NCI-H2227 treated with DMSO at 0.1 percent for 48 hours (cell line): ENCODE data around the gene NALCN.
"Not testable (repeated sequence)": the region's sequence is repeated elsewhere in the genome, so short reads cannot be mapped to it uniquely, and the experiment has no call there.

Experiments used
- DNase-seq: peaks from one replicate; lab custom pipeline; 2025; lab: John Stamatoyannopoulos, UW

Gene NALCN

DNA sequence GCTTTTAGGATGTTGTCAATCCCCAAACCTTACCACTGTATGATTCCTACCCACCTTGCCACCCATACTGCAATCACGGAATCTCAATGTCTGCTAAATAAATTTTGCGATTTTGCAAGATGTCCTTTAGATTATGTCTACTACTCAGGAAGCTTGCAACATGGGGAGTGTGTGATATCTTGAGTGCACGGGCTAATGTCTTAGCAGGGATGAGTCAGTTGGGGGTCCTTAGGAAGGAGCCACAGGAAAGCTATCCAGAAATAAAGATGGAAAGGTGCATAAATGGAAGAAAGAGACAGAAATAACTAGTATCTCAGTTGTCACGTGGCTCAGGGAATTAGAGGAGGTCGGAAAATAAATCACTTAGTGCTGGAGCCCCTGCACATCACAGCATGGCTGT lies 77.1 kb downstream of the NALCN start:
- DNase-seq = no peak

DNA sequence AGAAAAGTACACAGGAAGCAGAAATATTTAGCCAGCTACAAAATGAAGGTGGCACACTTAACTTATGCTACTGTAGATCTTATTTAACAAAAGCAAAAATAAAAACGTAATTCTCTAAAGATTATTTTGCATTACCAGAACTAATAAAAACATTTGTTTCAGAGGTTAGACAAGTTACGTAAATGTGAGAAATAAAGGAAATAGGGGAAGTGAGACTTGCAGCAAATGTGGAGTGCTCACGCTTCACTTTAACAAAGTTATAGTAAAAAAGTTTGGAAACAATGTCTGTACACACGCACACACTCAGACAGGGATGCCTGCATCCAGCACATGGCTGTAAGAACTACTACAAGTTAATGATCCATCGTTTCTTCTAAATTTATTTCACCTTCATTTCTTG lies 83.7 kb downstream of the NALCN start:
- no peak for DNase-seq

DNA sequence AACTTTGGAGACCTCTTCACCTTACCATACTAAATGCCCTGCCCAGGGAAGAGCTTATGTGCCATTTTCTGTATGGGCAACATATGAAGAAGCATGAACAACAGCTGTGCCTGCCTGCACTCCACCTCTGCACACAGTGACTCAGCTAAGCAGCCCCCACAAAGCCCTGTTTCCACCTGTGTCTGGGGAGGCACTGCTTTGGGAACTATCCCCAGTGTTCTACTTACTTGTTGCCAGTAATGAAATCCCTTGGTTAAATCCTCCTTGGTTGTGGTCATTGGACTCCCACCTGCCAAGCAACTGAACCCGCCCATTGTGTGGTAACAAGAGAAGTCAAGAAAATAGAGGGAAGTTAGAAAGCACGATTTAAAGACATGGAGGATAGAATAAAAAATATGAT lies 84.6 kb downstream of the NALCN start:
- DNase-seq = no peak

DNA sequence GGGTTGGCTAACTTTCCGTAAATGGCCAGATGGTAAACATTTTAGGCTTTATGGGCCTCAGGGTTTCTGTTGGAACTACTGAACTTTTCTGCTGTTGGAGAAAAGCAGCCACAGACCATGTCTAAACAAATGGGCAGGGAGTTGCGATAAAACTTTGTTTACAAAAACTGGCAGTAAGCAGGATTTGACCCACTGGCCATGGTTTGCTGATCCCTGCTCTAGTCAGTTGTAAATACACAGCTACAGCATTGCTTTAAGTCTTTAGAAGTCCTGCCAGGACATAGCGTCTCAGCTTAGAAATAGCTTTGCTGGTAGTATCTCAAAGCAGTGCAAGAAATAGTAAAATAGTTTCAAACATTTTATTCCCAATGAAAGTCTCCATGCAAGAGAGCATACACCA lies 88.4 kb downstream of the NALCN start:
- no peak for DNase-seq

DNA sequence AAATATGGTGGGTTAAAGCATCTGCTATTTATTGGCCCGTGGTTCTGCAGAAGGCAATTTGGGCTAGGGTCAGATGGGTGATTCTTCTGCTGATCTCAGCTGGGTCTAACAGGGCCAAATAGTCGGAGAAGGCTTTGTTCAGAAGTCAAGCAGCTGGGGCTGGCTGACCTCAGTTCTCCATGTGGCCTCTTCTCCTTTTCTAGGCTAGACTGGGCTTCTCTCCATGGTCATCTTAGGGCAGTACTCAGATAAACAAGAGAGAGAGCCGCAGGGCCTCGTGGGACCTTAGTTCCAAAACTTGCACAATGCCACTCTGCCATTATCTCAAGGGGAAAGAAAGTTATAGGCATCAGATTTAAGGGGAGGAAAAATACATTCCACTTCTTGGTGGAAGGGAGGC lies 89.6 kb downstream of the NALCN start:
- DNase-seq = no peak

DNA sequence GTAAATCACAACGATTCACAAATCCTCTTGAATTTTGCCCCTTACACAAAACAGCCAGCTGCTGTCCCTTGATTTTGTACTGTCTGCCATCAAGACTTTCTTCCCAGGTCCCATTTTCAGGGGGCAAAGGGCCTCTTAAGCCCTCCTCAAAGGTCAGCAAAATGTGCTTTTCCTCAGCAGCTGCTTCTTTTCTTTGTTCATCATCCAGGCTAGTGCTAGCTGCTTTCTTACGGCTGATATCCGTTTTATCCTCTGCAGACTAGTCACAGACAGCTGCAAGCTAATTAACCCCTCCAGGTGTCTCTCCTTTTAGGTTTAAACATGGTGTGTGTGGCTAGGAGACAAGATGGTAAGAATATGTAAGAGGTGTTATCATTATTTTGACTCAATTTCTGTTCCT lies 90.9 kb downstream of the NALCN start:
- peak; percentile 53 for DNase-seq

DNA sequence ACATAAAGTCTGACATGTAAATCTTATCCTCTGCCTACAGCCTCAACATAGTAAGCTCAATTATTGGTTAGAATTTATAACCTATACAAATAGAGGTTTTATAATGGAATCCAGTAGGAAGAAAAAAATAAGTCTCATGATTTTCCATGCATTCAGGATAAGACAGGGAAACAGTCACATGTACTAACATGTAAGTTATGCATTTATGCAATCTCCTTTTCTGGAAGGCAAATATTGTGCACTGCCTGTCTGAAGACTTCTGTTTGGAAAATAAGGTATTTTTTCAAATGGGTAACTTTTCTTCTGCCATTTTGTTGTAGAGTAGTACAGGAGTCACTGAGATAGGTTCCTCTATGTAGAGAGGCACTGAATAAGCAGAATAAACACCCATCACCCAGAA lies 92.7 kb downstream of the NALCN start:
- DNase-seq = no peak

DNA sequence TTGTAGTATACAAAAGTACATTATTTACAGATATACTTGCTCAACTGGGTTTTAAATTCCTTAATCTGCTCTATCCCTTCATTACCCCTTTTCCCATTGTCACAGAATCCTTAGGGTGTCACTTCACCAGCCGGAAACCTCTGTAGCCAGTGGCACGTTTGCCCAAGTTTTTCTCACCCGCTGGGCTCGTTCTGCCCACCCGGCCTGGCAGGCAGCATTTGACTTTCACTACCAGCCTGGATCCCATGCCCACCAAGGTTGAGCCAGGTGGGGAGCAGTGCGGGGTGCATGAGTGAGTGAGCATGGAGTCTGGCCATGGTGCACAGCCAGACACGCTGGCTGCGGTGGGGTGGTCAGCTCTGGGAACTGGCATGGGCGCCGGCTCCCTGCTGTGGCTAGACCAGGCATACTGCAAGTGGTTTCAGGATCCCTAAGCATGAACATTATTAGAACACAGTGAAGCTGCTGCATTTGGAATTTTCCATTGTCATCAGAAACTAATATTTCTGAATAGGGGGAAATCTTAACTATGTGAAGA lies 98.3 kb downstream of the NALCN start:
- no peak for DNase-seq

DNA sequence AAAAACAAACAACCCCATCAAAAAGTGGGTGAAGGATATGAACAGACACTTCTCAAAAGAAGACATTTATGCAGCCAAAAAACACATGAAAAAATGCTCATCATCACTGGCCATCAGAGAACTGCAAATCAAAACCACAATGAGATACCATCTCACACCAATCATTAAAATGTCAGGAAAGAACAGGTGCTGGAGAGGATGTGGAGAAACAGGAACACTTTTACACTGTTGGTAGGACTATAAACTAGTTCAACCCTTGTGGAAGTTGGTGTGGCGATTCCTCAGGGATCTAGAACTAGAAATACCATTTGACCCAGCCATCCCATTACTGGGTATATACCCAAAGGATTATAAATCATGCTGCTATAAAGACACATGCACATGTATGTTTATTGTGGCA lies 102.8 kb downstream of the NALCN start:
- DNase-seq = not testable (repeated sequence)

DNA sequence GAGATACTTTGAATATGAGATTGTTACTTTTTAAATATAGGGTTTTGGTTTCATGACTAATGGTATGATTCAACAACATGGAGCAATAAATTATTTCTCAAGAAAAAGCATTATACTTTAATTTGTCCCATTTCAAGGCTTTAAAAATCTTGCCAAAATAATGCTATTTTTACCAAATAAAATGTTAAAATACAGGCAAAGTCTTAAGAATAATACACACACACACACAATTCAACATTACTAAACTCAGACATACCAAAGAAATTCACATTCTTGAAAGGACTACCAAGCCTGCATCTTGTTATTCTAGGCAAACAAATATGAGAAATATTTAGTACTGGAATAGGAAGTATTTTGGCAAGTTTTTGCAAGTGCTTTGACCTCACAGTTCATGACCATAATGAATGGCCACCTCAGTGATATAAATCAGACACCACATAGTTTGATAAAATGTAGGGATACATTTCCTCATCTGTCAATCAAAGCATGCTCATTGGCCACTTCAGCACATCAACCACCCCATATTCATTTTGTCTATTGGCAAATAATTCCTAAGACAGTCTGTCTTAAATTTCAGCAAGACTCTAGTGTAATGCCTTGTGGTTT lies 107.2 kb downstream of the NALCN start:
- DNase-seq = no peak

DNA sequence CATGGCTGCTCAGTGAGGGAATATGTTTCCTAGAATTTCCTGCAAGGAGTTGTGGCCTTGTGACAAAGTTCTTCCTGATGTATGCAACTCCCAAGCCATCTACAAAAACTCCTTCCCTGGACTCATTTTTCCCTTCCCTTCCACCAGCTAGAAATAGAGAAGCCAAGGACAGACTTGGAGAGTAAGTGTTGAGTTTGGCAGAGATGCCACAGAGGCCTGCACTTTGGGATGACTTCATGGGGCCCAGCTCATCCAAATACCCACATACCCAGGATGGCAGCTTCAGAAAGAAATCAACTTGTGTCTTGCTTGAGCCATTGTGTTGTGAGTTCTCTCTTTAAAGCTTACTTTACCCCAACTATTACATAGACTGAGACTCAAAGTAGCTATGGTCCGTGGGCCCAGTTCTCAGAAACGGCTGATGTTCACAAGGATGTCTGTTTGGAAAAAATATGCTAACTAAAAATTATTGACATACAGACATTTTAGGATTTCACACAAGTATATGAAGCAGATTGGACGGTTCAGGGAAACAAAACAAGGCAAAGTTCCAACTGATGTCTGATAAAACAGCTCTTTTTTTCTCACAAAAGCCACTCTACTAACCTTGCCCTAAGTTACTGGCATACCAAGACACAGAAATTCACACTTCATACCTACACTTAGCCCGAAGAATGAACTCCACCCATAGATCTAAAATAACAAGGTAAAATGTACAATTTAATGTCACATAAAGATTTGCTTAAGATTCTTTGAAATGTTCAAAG lies 107.9 kb downstream of the NALCN start:
- DNase-seq = no peak

DNA sequence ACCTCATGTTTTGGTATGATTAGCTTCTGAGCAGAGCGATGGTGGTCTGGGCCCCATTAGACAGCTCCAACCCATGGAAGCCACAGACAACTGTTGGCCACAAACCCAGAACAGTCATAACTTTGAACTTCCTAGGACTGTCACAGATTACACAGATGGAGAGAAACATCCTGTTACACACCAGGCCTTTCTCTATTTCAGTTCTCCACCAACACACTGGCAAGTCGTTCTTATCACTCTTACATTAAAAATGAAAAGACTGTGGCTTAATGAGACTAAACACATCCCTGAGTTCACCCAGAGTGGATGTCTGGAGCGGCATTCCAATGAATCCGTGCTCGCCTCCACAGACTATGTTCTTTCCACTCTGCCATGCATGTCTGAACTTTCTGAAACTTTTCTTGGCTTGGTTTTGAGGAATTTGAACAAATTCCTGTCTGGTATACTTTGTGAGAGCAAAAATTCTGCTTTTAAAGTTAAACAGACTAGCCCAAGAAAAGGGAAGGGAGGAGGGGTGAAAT lies 109.1 kb downstream of the NALCN start:
- no peak for DNase-seq

DNA sequence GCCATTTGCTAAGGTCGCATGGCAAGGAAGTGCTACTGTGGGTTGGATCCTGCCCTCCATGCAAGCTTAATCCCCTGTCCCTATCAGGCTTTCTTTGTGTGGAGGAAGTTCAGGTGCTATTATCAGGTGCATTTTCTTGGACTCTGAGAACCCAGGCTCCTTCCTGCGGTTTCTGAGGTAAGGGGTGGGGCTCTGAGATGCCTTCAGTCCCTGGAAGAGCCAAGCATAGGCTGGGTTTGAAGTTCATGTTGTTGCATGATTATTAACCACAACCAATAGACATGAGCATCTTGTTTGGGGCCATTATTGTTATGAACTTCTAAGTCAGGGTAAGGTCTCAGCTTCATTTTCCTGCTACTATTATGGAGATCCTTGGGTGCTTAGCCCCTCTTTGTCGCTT lies 109.5 kb downstream of the NALCN start:
- no peak for DNase-seq

DNA sequence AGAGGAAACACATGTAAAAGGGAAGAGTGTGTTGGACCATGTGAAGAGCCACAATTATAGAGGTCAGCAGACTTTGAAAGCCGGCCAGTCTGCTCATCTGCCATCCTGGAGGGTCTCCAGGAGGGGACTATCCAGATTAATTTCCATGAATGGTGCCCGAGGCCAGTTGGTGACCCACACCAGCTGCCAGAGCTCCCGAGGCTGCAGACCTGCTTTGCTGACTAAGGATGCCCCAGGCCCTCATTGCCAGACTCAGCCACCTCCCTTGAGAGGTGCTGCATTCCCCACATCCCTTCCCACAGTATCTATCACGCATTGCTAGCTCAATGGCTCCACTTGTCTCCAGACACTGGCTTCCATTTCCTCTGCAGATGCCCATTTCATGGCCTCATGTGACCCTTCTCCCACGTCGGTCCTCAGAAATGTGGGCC lies 110.3 kb downstream of the NALCN start:
- DNase-seq = no peak

DNA sequence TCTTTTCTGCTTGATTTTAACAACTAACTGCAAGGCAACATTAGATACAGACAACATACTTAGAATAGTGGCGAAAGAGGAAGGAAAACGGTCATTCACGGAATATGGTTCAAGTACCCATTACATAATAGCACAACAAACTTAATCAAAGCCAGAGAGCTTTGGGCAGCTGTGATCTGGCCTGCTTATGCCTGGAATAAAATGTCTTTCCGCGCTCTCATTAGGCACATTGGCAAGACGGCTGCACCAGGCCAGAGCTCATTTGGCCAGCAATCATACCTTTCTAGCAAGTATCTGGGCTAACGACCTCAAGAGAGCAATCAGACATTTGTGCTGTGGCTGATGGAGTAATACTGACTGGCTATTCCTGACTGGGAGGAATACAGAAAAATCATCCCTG lies 112.8 kb downstream of the NALCN start:
- DNase-seq = no peak

DNA sequence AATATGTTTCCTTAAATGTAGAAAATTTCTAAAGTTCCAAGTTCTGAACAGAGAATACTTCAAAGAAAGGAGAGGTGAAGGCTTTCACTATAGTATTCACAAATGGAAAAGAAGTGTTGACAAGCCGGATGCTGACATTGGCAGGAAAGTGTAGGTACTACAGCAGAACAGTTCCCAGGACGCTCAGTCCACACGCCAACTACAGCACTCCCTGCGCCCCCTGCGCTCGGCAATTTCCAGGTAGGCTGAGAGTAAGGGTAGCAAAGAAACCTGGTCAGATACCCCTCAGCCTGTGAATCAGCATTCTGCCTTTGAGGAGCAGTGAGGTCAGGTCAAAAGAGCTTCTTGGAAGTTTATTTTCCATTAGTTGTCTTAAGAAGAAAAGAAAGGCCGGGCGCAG lies 115.3 kb downstream of the NALCN start:
- no peak for DNase-seq

DNA sequence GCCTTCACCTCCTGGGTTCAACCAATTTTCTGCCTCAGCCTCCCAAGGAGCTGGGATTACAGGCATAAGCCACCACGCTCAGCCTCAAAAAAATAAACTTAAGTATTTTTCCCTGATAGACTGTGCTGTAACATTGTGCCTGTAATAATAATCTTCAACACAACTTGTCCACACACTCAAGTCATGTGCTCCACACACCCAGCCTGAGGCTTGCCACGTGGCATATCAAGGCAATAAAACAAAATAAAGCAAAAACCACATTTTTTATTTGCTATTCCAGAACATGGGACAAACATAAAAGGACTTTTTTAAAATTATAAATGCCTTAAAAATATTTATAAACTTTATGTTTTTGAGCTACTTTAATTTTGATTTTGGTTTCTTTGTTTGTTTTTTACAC lies 115.8 kb downstream of the NALCN start:
- no peak for DNase-seq

DNA sequence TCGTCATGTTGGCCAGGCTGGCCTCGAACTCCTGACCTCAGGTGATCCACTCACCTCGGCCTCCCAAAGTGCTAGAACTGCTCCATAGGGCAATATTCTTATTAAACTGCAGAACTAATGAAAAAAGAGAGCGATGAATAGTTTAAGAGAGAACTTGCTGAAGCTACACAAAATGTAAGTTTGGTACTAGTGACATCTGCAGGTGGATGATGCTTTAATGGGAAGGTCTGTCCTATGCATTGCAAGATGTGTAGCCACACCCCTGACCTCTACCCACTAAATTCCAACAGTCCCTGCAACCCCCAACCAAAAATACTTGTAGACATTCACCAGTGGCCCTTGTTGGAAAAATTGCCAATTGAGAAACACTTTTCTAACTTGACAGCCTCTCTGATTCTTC lies 117.8 kb downstream of the NALCN start:
- no peak for DNase-seq

DNA sequence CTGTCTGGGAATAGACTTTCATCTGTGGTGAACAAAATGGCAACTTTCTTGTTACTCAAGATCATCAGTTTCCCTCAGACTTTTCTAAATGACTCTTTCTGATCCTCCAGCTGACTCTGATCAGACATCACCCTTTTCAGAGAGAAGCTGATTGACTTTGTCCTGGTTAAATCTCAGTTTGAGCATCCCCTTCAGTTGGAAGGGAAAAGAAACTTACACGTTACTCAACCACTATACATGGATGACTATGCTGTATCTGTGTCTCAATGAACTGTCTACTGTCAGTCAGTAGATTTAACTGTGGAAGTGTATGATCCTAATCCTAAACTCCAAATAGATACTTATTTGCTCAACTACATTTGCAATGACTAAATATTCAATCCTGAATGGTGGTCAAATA lies 118.5 kb downstream of the NALCN start:
- DNase-seq = no peak

DNA sequence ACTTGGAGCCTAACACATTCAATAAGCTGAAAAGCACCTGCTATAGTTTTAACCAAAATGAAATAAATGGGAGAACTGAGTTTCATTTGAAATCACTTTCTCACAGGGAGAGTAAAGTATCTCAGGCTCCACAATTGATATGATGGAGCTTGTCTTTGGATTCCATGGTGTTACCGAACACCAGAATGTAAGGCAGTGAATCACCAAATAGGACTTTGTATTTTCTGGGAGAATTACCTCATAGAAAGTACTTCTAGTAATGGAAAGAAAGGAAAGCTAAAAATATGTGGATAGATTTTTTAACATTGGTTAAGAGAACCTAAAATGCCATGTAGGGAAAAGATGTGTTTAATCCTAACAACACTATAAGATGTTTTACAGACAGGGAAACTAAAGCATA lies 123.6 kb downstream of the NALCN start:
- DNase-seq = no peak

DNA sequence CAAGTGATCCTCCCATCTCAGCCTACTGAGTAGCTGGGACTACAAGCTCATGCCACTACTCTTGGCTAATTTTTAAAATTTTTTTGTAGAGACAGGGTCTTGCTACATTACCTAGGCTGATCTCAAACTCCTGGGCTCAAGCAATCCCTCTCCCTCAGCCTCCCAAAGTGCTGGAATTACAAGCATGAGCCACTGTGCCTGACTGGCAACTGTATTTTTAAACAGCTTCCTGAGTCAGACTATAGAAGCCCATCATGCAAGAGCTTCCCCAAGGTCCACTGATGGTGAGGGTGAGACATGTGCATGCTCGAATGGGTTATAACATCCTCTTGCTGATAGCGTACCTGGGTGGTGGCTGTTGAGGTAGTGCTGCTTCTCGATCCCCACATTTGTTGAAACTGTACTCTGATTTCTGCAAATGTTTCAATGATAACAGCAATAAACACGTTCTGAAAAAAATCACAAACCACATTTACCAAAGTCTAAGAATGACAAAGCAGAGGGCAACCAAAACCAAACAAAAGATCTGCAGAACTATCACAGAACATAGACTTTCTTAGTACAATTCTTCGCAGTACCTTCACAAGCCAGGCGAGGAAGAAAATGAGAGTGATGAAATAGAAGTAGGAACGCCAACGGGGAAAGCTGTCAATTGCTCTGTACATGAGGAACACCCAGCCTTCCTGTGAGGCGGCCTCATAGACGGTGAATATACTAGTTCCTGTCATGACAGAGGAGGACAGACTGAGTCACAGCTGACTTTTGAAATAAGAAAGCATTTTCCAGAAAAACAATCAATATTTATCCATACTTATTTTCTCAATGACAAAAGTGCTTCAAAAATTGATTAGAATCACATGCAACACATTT lies 124.4 kb downstream of the NALCN start:
- DNase-seq = no peak

DNA sequence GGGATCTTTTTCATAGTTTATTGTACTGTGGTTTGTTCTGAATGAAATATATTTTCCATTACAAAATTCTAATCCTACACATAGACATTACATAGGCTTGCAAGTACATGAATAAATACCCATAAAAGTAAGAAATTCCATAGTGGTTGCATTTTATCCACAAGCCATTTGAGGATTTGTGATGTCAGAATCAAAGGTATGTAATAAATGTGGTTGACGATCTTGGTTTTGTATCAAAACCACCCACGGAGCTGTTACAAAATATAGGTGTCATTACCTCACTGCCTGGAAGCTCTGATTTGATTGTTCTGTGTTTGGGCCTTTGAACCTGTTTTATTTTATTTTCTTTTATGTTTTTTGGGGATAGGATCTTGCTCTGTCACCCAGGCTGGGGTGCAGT lies 125.1 kb downstream of the NALCN start:
- DNase-seq = no peak

DNA sequence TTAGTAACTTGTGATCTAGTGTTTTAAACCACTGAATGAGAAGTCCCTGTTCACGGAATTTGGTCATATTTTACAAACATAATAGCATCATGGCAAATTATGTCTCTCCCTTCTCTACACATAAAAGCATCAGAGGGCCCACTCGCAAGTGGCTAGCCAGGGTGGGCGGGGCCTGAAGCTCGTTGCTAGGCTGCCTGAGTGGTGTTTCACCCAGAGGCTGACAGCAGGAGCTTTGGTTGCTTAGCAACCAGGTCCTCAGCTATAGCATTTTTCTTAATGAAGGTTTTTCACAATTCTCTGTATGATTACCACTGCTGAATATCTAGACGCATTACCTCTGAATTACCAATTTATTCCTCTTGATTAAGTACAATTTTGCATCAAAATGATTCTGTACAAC lies 126.5 kb downstream of the NALCN start:
- peak; percentile 63 for DNase-seq
